SU-DHL-6 (cell line): ENCODE results near the gene FADS6.

Experiments
- H2AFZ ChIP-seq: fragments of 200-600 bp; sonication (generic); 2 replicates; pipeline ENCODE4 v1.6.1; 2014; ENCODE audit warnings: low read depth, mild to moderate bottlenecking, moderate library complexity, mixed read lengths, antibody characterized with exemption, low read length; ENCODE audit not compliant: severe bottlenecking
- H3F3A ChIP-seq: fragments of 200-600 bp; shearing (Covaris generic); 2 replicates; pipeline ENCODE4 v1.6.0; 2016; ENCODE audit warnings: antibody characterized with exemption, mild to moderate bottlenecking; ENCODE audit not compliant: insufficient read depth
- H3K27ac ChIP-seq: fragments of 200-600 bp; sonication (generic); 2 replicates; pipeline ENCODE4 v1.5.1; 2016; ENCODE audit warnings: low read depth, mild to moderate bottlenecking, low read length, moderate library complexity, mixed read lengths
- H3K27me3 ChIP-seq: fragments of 200-600 bp; sonication (generic), shearing (Covaris generic); 2 replicates; pipeline ENCODE4 v1.6.0; 2014; ENCODE audit warnings: mild to moderate bottlenecking, low read length
- H3K36me3 ChIP-seq: fragments of 200-600 bp; sonication (generic); 2 replicates; pipeline ENCODE4 v1.6.1; 2014; ENCODE audit warnings: mild to moderate bottlenecking, low read length, mixed read lengths
- H3K4me2 ChIP-seq: fragments of 300-600, 200-600 bp; shearing (Covaris generic), sonication (generic); 2 replicates; pipeline ENCODE4 v1.6.0; 2014; ENCODE audit warnings: low read length, low read depth, mild to moderate bottlenecking; ENCODE audit not compliant: poor library complexity, severe bottlenecking
- H3K4me3 ChIP-seq: fragments of 200-600 bp; sonication (generic); 2 replicates; pipeline ENCODE4 v1.5.1; 2014; ENCODE audit warnings: antibody characterized with exemption, low read length, mild to moderate bottlenecking, mixed read lengths; ENCODE audit not compliant: insufficient read depth, poor library complexity, severe bottlenecking
- H3K79me2 ChIP-seq: fragments of 200-600 bp; sonication (generic); 2 replicates; pipeline ENCODE4 v1.6.1; 2014; ENCODE audit warnings: mild to moderate bottlenecking, low read length, moderate library complexity; ENCODE audit not compliant: insufficient read depth
- H3K9ac ChIP-seq: fragments of 200-600 bp; sonication (generic); 2 replicates; pipeline ENCODE4 v1.7.0; 2014; ENCODE audit warnings: mild to moderate bottlenecking, low read length
- H3K9me2 ChIP-seq: fragments of 200-600 bp; sonication (generic); replicated peaks from 2 replicates; pipeline ENCODE4 v1.6.1; 2014; ENCODE audit warnings: low read length; ENCODE audit not compliant: insufficient read depth
- H3K9me3 ChIP-seq: fragments of 200-600 bp; sonication (generic); 2 replicates; pipeline ENCODE4 v1.6.1; 2014; ENCODE audit warnings: low read length, mixed read lengths; ENCODE audit not compliant: insufficient read depth
- H4K20me1 ChIP-seq: fragments of 200-600 bp; sonication (generic); 2 replicates; pipeline ENCODE4 v1.6.1; 2014; ENCODE audit warnings: low read depth, mild to moderate bottlenecking, antibody characterized with exemption, low read length, moderate library complexity, mixed read lengths
- CTCF ChIP-seq: fragments of 200-600 bp; sonication (generic); IDR thresholded peaks from one replicate; pipeline ENCODE4 v1.5.1; 2017; ENCODE audit warnings: antibody characterized with exemption, mild to moderate bottlenecking, low read length, moderate library complexity; ENCODE audit not compliant: insufficient read depth, poor library complexity, severe bottlenecking
- EZH2phosphoT487 ChIP-seq: fragments of 200-600 bp; sonication (generic), shearing (Covaris generic); conservative IDR thresholded peaks from 2 replicates; pipeline ENCODE4 v1.6.1; 2018; ENCODE audit warnings: mild to moderate bottlenecking, antibody characterized with exemption, low read length, moderate library complexity, mixed read lengths

The FADS6 gene

GRCh38 chr17:74836691-74837467 lies 56.6 kb downstream of the FADS6 start:
- Histone ChIP-seq H4K20me1 (no peaks in the 10 kb centered on the region), H3K27me3 (no peaks in the 10 kb centered on the region), H2AFZ (no peak overlapping the region), H3K36me3 (no peaks in the 10 kb centered on the region), H3K9me3 (no peaks in the 10 kb centered on the region), H3K4me3 (no peak overlapping the region), H3K4me2 (no peak overlapping the region), H3K9me2 (no peaks in the 10 kb centered on the region), H3K9ac (no peak overlapping the region), H3K27ac (no peak overlapping the region), H3F3A (no peaks in the 10 kb centered on the region), H3K79me2 (no peaks in the 10 kb centered on the region)
- no peak for TF ChIP-seq CTCF
- TF ChIP-seq EZH2phosphoT487: no peak

- Histone ChIP-seq H3K9me2 (no peaks in the 10 kb centered on the region), H3K27me3 (no peaks in the 10 kb centered on the region), H3K79me2 (no peaks in the 10 kb centered on the region), H3K9me3 (no peaks in the 10 kb centered on the region), H3K9ac (no peak overlapping the region), H3K36me3 (no peaks in the 10 kb centered on the region), H3F3A (no peaks in the 10 kb centered on the region), H2AFZ (no peak overlapping the region), H3K4me3 (no peak overlapping the region), H4K20me1 (no peaks in the 10 kb centered on the region), H3K4me2 (no peak overlapping the region), H3K27ac (no peak overlapping the region)
- TF ChIP-seq EZH2phosphoT487 (no peak), CTCF (no peak)
Measured at GRCh38 chr17:74836191-74836590, 57.2 kb downstream of the FADS6 start.

GRCh38 chr17:74833501-74834377 lies 59.7 kb downstream of the FADS6 start:
- Histone ChIP-seq H3K4me3 (no peak overlapping the region), H3K9me2 (no peaks in the 10 kb centered on the region), H3F3A (no peaks in the 10 kb centered on the region), H4K20me1 (no peaks in the 10 kb centered on the region), H3K36me3 (no peaks in the 10 kb centered on the region), H3K79me2 (no peaks in the 10 kb centered on the region), H2AFZ (no peak overlapping the region), H3K4me2 (no peak overlapping the region), H3K9me3 (no peaks in the 10 kb centered on the region), H3K27me3 (no peaks in the 10 kb centered on the region), H3K9ac (no peak overlapping the region), H3K27ac (no peak overlapping the region)
- TF ChIP-seq CTCF (no peak), EZH2phosphoT487 (no peak)
